Measurements from ENCODE around the gene OR1A2.
A peak's percentile ranks its signal among the peaks of the same experiment; 100 is the strongest.
"Not testable (repeated sequence)": the region's sequence is repeated elsewhere in the genome, so short reads cannot be mapped to it uniquely, and the experiment has no call there.

Gene OR1A2

DNA sequence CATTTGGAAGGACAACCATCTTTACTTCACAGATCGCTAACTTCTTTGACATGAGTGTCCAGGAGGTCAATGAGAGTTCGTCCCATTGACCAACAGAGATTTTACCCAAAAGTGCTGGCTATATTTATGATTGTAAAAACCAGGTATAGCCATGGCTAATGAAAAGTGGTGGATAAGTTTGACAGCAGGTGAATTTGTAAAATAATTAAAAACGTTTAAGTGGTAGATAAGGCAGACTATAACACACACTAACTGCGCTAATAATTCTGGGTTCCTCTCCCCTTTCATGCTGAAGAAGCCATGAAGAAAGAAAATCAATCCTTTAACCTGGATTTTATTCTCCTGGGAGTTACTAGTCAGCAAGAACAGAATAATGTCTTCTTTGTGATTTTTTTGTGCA is at the start of gene OR1A2:
TSS of gene OR1A2 (plus strand) at position 301 of the 400 bp plus-strand sequence. CDS start at position 301, 0 bp downstream.
- DNase-seq (ENCODE audit: low spot score), result no peak

DNA sequence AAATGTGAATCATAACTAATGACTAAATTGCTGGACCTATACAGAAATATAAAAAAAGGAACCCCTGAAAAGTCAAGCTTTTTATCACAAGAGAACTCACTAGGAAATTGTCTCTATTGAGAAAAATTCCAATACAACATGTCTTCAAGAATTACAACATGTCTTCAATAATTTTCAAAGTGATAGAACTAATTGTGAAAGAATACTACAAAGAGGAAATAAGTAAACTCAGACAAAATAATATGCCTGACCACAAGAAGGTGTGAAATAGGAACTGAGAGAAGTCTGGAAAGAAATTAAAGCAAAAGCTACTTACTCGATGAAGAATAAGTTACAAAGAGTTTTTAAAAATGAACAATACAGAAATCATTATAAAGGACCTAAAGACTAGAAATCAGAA is 40.1 kb upstream of the OR1A2 start:
- DNase-seq (ENCODE audit: low spot score), result no peak

GRCh38 chr17:3167574-3167973 is 29.7 kb upstream of the OR1A2 start:
- DNase-seq (ENCODE audit: low spot score), result peak; percentile 24

DNA sequence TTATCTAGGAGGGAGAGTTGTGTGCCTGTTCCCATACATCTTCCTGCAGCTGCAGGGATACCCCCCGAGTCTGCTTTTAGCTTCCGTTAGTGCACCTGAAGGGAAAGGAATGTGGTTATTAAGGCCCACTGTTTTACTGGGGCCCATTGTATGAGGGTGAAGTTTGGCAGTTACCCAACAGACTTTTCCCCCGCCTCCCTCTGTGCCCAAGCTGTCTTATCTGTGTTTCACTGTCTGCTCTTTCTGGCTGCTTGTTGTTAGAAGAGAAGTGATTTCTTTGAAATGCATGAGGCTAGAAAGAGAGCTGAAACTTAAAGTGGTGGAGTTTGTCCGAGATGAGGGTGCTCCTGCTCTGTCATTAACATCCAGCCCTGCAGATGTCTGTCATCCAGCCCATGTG is 7.4 kb upstream of the OR1A2 start:
- DNase-seq (ENCODE audit: low spot score), result no peak

GRCh38 chr17:3207367-3207766 is 10.0 kb downstream of the OR1A2 start, which contains the start of gene OR1A1:
Gene OR1A1 (plus strand): TSS chr17:3207667. CDS start chr17:3215621, 7,954 bp downstream.
- DNase-seq (ENCODE audit: low spot score), result no peak

GRCh38 chr17:3208484-3208883 is 11.2 kb downstream of the OR1A2 start:
- no peak for DNase-seq (ENCODE audit: low spot score)

DNA sequence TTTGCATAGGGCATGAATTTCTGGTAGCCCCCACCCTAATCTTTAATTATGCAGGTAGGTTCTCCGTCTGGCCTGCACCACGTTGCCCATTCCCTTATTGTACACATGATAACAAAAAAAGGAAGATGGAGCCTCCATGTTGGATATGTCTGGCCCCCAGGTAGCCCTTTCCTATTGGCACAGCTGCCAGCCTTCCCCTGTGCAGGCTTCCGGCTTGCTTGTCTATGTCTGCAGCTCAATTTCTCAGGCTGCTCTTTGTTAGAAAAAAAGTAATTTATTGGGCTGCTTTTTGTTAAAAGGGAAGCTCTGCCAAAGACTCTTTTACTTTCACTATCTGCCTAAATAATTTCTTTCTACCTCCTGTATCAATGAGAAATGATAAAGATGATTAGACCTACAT is 15.7 kb downstream of the OR1A2 start:
- DNase-seq (ENCODE audit: low spot score), result no peak

GRCh38 chr17:3213587-3213986 is 16.3 kb downstream of the OR1A2 start:
- DNase-seq (ENCODE audit: low spot score), result no peak

- DNase-seq (ENCODE audit: low spot score), result not testable (repeated sequence)
Measured at GRCh38 chr17:3219978-3220377, 22.7 kb downstream of the OR1A2 start.

DNA sequence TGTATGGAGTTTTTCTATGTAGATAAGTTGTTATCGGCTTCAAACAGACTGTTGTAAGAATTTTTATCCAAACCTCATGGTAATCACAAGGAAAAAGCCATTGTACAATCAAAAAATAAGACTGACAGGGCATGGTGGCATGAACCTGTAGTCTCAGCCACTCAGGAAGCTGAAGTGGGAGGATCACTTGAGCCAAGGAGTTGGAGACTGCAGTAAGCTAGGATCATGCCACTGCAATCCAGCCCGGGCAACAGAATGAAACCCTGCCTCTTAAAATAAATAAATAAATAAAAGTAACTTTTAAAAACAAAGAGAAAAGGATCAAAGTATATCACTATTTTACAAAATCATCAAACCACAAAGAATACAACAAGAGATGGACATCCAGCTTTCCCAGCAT is 24.5 kb downstream of the OR1A2 start:
- DNase-seq (ENCODE audit: low spot score), result no peak

DNA sequence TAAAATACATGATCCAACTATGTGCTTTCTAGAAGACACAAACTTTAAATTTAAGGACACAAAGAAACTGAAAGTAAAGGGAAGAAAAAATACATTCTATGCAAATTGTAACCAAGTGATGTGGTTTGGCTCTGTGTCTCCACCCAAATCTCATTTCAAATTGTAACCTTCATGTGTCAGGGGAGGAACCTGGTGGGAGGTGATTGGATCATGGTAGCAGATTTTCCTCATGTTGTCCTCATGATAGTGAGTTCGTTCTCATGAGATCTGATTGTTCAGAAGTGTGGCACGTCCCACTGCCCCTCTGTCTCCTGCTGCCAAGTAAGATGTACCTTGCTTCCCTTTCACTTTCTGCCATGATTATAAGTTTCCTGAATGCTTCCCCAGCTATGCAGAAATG is 25.2 kb downstream of the OR1A2 start:
- no peak for DNase-seq (ENCODE audit: low spot score)

- DNase-seq (ENCODE audit: low spot score), result not testable (repeated sequence)
Measured at GRCh38 chr17:3224721-3225352, 27.5 kb downstream of the OR1A2 start.

GRCh38 chr17:3232300-3232699 is 35.0 kb downstream of the OR1A2 start:
- not testable (repeated sequence) for DNase-seq (ENCODE audit: low spot score)

DNA sequence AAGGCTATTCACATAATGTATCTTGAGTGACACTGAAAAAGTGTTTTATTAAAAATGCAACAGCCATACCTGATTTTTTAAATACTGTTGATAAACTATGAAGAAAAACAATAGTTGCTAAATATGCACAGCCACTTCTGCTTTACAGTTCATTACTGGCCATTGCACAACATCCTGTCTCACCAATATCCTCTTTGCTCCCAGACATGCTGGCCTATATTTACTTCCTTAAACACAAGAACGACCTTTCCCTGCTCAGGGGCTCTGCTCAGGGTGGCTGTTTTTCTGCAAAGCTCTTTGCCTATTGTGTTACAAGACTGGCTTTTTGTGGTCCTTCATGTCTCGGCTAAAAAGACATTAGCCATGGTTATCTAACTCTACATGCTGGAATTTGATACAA is 41.4 kb downstream of the OR1A2 start:
- peak; percentile 7 for DNase-seq (ENCODE audit: low spot score)

DNA sequence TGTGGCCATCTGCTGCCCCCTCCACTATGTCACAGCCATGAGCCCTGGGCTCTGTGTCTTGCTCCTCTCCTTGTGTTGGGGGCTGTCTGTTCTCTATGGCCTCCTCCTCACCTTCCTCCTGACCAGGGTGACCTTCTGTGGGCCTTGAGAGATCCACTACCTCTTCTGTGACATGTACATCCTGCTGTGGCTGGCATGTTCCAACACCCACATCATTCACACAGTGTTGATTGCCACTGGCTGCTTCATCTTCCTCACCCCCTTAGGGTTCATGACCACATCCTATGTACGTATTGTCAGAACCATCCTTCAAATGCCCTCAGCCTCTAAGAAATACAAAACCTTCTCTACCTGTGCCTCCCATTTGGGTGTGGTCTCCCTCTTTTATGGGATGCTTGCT is 43.7 kb downstream of the OR1A2 start:
- DNase-seq (ENCODE audit: low spot score), result not testable (repeated sequence)

DNA sequence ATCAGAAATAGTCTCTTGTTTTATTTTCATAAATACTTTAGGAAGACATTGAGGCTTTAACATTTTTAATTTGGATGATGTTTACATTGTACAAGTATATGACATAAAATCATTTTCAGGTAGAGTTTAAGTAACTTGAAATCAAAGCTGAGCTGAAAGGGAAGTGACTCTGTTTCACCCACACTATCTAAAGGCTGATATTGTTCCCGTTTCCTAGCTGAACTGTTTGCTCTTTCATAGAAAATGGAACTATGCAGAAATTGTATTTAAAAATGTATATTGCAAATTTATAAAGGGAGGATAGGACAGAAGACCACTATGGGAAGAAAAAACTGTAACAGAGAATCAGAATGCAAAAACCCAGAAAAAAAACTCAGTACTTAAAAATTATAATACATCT is 47.5 kb downstream of the OR1A2 start:
- DNase-seq (ENCODE audit: low spot score), result peak; percentile 3

Data from globus pallidus (tissue), 1 donor.